K562 (cell line): ENCODE measurements around the gene PPOX. TPM values are rescaled to one million over a fixed set of nuclear protein-coding genes. Genes with fewer than 3 reads are reported as not detected.

Experiments used
- ATF6 ChIP-seq: sonication (generic); formaldehyde crosslinking; IDR thresholded peaks from 2 replicates; pipeline ENCODE4 v1.4.0; 2020; ENCODE audit warnings: mild to moderate bottlenecking, missing genetic modification reagents
- CCNT2 ChIP-seq: IDR thresholded peaks from 2 replicates; pipeline ENCODE4 v1.6.1; 2011; ENCODE audit warnings: borderline replicate concordance, low read depth, mild to moderate bottlenecking, moderate library complexity, mixed read lengths, low read length; ENCODE audit not compliant: insufficient read length; ENCODE audit errors: extremely low read depth
- CREB3L1 ChIP-seq: fragments of 450-650 bp; IDR thresholded peaks from 2 replicates; pipeline ENCODE4 v1.6.1; 2014; ENCODE audit warnings: low read depth, mild to moderate bottlenecking, moderate library complexity, borderline replicate concordance
- CXXC5 ChIP-seq: fragments of 250-450 bp; sonication (Bioruptor Pico); IDR thresholded peaks from 2 replicates; pipeline ENCODE4 v1.8.0; 2022; ENCODE audit warnings: inconsistent platforms, mild to moderate bottlenecking, moderate library complexity
- GTF2F1 ChIP-seq: IDR thresholded peaks from 2 replicates; pipeline ENCODE4 v1.6.1; 2011; ENCODE audit warnings: low read depth, low read length, improper control_type of control experiment
- MAX ChIP-seq: sonication (generic); formaldehyde crosslinking; IDR thresholded peaks from 2 replicates; pipeline ENCODE4 v1.9.0; 2022; ENCODE audit warnings: mild to moderate bottlenecking, missing genetic modification reagents
- MBD2 ChIP-seq: sonication (generic); IDR thresholded peaks from 2 replicates; pipeline ENCODE4 v1.6.1; 2016; ENCODE audit warnings: low read depth, borderline replicate concordance
- NFRKB ChIP-seq: fragments of 450-650 bp; IDR thresholded peaks from 2 replicates; pipeline ENCODE4 v1.6.1; 2016; ENCODE audit warnings: low read depth
- POU5F1 ChIP-seq: fragments of 150-350 bp; IDR thresholded peaks from 2 replicates; pipeline ENCODE4 v1.6.1; 2014; ENCODE audit warnings: borderline replicate concordance, low read length, low read depth, mild to moderate bottlenecking; ENCODE audit not compliant: partially characterized antibody
- RBFOX2 ChIP-seq: fragments of 200-400 bp; formaldehyde crosslinking; IDR thresholded peaks from 2 replicates; pipeline ENCODE4 v1.6.1; 2017; ENCODE audit warnings: low read depth, mild to moderate bottlenecking, low read length, moderate library complexity
- SIX5 ChIP-seq, 2 experiments: IDR thresholded peaks; 2 replicates each; pipeline ENCODE4 v1.6.1; 2011; ENCODE audit warnings: low read length in 2 of 2, borderline replicate concordance in 1 of 2, low read depth in 1 of 2, mild to moderate bottlenecking in 1 of 2, moderate library complexity in 1 of 2; ENCODE audit not compliant: insufficient read depth in 1 of 2
- TARDBP ChIP-seq: fragments of 450-650 bp; IDR thresholded peaks from 2 replicates; pipeline ENCODE4 v1.6.1; 2016
- TCF7 ChIP-seq: sonication (generic); IDR thresholded peaks from 2 replicates; pipeline ENCODE4 v1.6.1; 2016; ENCODE audit warnings: antibody characterized with exemption, borderline replicate concordance
- ZNF124 ChIP-seq: sonication (generic); formaldehyde crosslinking; IDR thresholded peaks from 2 replicates; pipeline ENCODE4 v1.8.1; 2022; ENCODE audit warnings: missing genetic modification reagents
- ZNF24 ChIP-seq: fragments of 450-650 bp; IDR thresholded peaks from 2 replicates; pipeline ENCODE4 v1.6.1; 2016
- ZNF384 ChIP-seq: IDR thresholded peaks from 2 replicates; pipeline ENCODE4 v1.6.1; 2012; ENCODE audit warnings: low read depth, low read length, improper control_type of control experiment
- ZNF644 ChIP-seq: fragments of 200-800 bp; sonication (Bioruptor generic); IDR thresholded peaks from 2 replicates; pipeline ENCODE4 v1.6.1; 2016; ENCODE audit warnings: low read depth, missing genetic modification characterization, missing compliant biosample characterization
- ZNF696 ChIP-seq: fragments of 250-450 bp; sonication (Bioruptor Pico); conservative IDR thresholded peaks from 2 replicates; pipeline ENCODE4 v1.4.0; 2020; ENCODE audit warnings: mild to moderate bottlenecking, moderate library complexity
- ZNF766 ChIP-seq: fragments of 200-800 bp; sonication (Bioruptor generic); conservative IDR thresholded peaks from 2 replicates; pipeline ENCODE4 v1.6.1; 2016; ENCODE audit warnings: missing genetic modification characterization, missing compliant biosample characterization
- polyA plus RNA-seq, 8 experiments: library from polyadenylated mRNA; depleted of rRNA in 4 of 8; stranded (reverse) in 5 of 8; unstranded in 3 of 8; fragments of >200 nt; fragmentation: Nextera tagmentation in 2 of 8; fragmentation: Illumina TruSeq in 1 of 8; extraction: Ambion mirVana in 2 of 8; extraction: Trizol in 1 of 8; gene quantifications; 2 replicates each; pipeline versions ENCODE4 v1.2.1 to v1.2.3, GENCODE V29; 2011 to 2014; ENCODE audit warnings: inconsistent platforms in 1 of 8, missing spikeins in 1 of 8
- total RNA-seq, 7 experiments: library from RNA; depleted of rRNA in 6 of 7; stranded (reverse); fragments of >200 nt in 6 of 7; fragmentation: Illumina TruSeq in 2 of 7; extraction: Trizol in 2 of 7; gene quantifications; 2 replicates each; pipeline versions ENCODE4 v1.2.1 to v1.2.3, GENCODE V29; 2011 to 2021; ENCODE audit warnings: low replicate concordance in 1 of 7
- TF ChIP-seq, protein P1 (sequence below): fragments of 450-650 bp; IDR thresholded peaks from 2 replicates; pipeline ENCODE4 v1.6.1; 2016; ENCODE audit warnings: borderline replicate concordance

The PPOX gene
- total and polyA plus RNA-seq, 9 of the 15 experiments (the other 6 are each of a cell fraction or from before 2014, with no cell fraction given): 17.0 to 57.1 (median 38.9) TPM

- TF ChIP-seq RBFOX2 (peak; percentile 86), ZNF384 (0 out of 2 replicates have a peak, but pooled peaks have one; percentile 14), ZNF766 (CRISPR knock-in tag) (no peak), TARDBP (no peak), CREB3L1 (0 out of 2 replicates have a peak, but pooled peaks have one; percentile 29), ZNF696 (no peak), ZNF644 (tag) (0 out of 2 replicates have a peak, but pooled peaks have one; percentile 49), MAX (CRISPR knock-in tag) (peak; percentile 66), ATF6 (peak; percentile 63), ZNF124 (CRISPR knock-in tag) (no peak), CXXC5 (peak; percentile 65; the same call in 1 of the 2 replicates), CCNT2 (peak; percentile 82), SIX5 (IDR thresholded peaks at IDR 0.05; ENCODE audit: borderline replicate concordance in 1 of 2, insufficient read depth in 1 of 2, low read depth in 1 of 2, low read length in 2 of 2) (peak; percentile 34 to 38; a peak in 2 of 4 replicates), MBD2 (peak; percentile 68; the same call in 1 of the 2 replicates), NFRKB (peak; percentile 94), GTF2F1 (peak; percentile 63; the same call in 1 of the 2 replicates), ZNF24 (no peak), TCF7 (0 out of 2 replicates have a peak, but pooled peaks have one; percentile 34), POU5F1 (peak; percentile 77)
- TF ChIP-seq, protein P1, sequence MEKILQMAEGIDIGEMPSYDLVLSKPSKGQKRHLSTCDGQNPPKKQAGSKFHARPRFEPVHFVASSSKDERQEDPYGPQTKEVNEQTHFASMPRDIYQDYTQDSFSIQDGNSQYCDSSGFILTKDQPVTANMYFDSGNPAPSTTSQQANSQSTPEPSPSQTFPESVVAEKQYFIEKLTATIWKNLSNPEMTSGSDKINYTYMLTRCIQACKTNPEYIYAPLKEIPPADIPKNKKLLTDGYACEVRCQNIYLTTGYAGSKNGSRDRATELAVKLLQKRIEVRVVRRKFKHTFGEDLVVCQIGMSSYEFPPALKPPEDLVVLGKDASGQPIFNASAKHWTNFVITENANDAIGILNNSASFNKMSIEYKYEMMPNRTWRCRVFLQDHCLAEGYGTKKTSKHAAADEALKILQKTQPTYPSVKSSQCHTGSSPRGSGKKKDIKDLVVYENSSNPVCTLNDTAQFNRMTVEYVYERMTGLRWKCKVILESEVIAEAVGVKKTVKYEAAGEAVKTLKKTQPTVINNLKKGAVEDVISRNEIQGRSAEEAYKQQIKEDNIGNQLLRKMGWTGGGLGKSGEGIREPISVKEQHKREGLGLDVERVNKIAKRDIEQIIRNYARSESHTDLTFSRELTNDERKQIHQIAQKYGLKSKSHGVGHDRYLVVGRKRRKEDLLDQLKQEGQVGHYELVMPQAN: 0 out of 2 replicates have a peak, but pooled peaks have one; percentile 44
Measured at GRCh38 chr1:161159087-161159912, 6.9 kb upstream of the PPOX start, which contains the start of gene USP21 (continued).
